GM12873 (cell line): ENCODE measurements around the gene FOXO4.

Experiments
- CTCF ChIP-seq: IDR thresholded peaks from 2 replicates; pipeline ENCODE4 v1.5.1; 2012; ENCODE audit warnings: low read depth, mild to moderate bottlenecking, moderate library complexity, low read length, control low read depth; ENCODE audit not compliant: insufficient read depth; ENCODE audit errors: missing control alignments

Gene FOXO4

GRCh38 chrX:71067712-71068043, 28.0 kb upstream of the FOXO4 start:
- no peak for TF ChIP-seq CTCF

GRCh38 chrX:71068044-71068918, 27.4 kb upstream of the FOXO4 start, which contains the start of gene SNX12:
Gene SNX12, minus strand, starts transcription at chrX:71068334. Its CDS starts 28 bp downstream, at chrX:71068306.
- TF ChIP-seq CTCF = no peak

GRCh38 chrX:71070531-71070930, 25.1 kb upstream of the FOXO4 start:
- TF ChIP-seq CTCF = no peak

GRCh38 chrX:71081330-71082123, 14.1 kb upstream of the FOXO4 start:
- TF ChIP-seq CTCF = no peak

GRCh38 chrX:71082124-71082647, 13.5 kb upstream of the FOXO4 start:
- no peak for TF ChIP-seq CTCF

GRCh38 chrX:71082822-71083221, 12.8 kb upstream of the FOXO4 start:
- TF ChIP-seq CTCF = no peak

- TF ChIP-seq CTCF = no peak
Observed at GRCh38 chrX:71085900-71086299, 9.8 kb upstream of the FOXO4 start.
